H1 (cell line): Measurements from ENCODE around the gene CFAP100. TPM values are rescaled to one million over a fixed set of nuclear protein-coding genes. Genes with fewer than 3 reads are reported as not detected.

Experiments used
- CTCF ChIA-PET: fragments of 300-600 bp; sonication (Branson Sonifier 250); formaldehyde crosslinking; loops from one replicate; lab custom pipeline; 2021; ENCODE audit not compliant: partially characterized antibody; lab: Charles Lee
- POLR2A ChIA-PET: fragments of 300-600 bp; sonication (Branson Sonifier 250); formaldehyde crosslinking; loops from one replicate; lab custom pipeline; 2021; ENCODE audit warnings: inconsistent platforms; ENCODE audit not compliant: partially characterized antibody; lab: Charles Lee
- DNase-seq, 2 experiments: peaks; one replicate each; pipeline versions ENCODE4 v3.0.0 to v3.0.0-alpha.2; 2010 to 2022; ENCODE audit warnings: low spot score in 2 of 2, low read depth in 1 of 2, mixed read lengths in 1 of 2
- FAIRE-seq: peaks from 2 replicates; lab custom pipeline; 2011; peaks lifted over from hg19 to GRCh38; lab: Jason Lieb, UNC
- H2AFZ ChIP-seq: 2 replicates; pipeline ENCODE4 v1.8.1; 2012; ENCODE audit warnings: low read length, inconsistent platforms
- H2AK5ac ChIP-seq: 2 replicates; pipeline ENCODE4 v1.6.1; 2013; ENCODE audit warnings: low read depth, low read length
- H2BK120ac ChIP-seq: replicated peaks from 2 replicates; pipeline ENCODE3; 2013; ENCODE audit warnings: low read depth, low read length, inconsistent platforms
- H2BK12ac ChIP-seq: 2 replicates; pipeline ENCODE4 v1.6.1; 2013; ENCODE audit warnings: low read depth, low read length
- H2BK15ac ChIP-seq: 2 replicates; pipeline ENCODE4 v1.6.1; 2013; ENCODE audit warnings: low read length
- H2BK20ac ChIP-seq: 2 replicates; pipeline ENCODE4 v1.6.1; 2013; ENCODE audit warnings: low read length
- H2BK5ac ChIP-seq: 2 replicates; pipeline ENCODE4 v1.6.1; 2013; ENCODE audit warnings: low read depth, low read length
- H3K14ac ChIP-seq: 2 replicates; pipeline ENCODE4 v1.6.1; 2013; ENCODE audit warnings: inconsistent platforms; ENCODE audit not compliant: insufficient read length
- H3K18ac ChIP-seq: 2 replicates; pipeline ENCODE4 v1.6.1; 2013; ENCODE audit warnings: low read length; ENCODE audit errors: extremely low read depth
- H3K23ac ChIP-seq: 2 replicates; pipeline ENCODE4 v1.6.1; 2013; ENCODE audit warnings: inconsistent platforms; ENCODE audit not compliant: insufficient read length
- H3K23me2 ChIP-seq: 2 replicates; pipeline ENCODE4 v1.6.1; 2013; ENCODE audit warnings: low read depth, low read length
- H3K27ac ChIP-seq: 2 replicates; pipeline ENCODE4 v1.6.1; 2011; ENCODE audit warnings: low read depth, low read length, inconsistent platforms
- H3K27me3 ChIP-seq, 4 experiments: replicated peaks in 1 of 4; 1 replicate in 1 of 4; 2 replicates in 3 of 4; pipeline versions ENCODE4 v1.6.1 to v1.8.1; 2011 to 2013; ENCODE audit warnings: low read length in 3 of 4, mild to moderate bottlenecking in 3 of 4, inconsistent platforms in 2 of 4, mixed read lengths in 2 of 4, moderate library complexity in 1 of 4; ENCODE audit not compliant: control insufficient read depth in 3 of 4, insufficient read depth in 3 of 4; ENCODE audit errors: extremely low read depth in 1 of 4
- H3K36me3 ChIP-seq, 4 experiments: 2 replicates each; pipeline versions ENCODE4 v1.6.1 to v1.8.1; 2011 to 2013; ENCODE audit warnings: mild to moderate bottlenecking in 4 of 4, low read length in 3 of 4, moderate library complexity in 2 of 4, control low read depth in 1 of 4, inconsistent platforms in 1 of 4; ENCODE audit not compliant: insufficient read depth in 4 of 4, control insufficient read depth in 2 of 4
- H3K4ac ChIP-seq: replicated peaks from 2 replicates; pipeline ENCODE3; 2013; ENCODE audit warnings: low read length, low read depth, mixed read lengths, inconsistent platforms; ENCODE audit not compliant: insufficient read length
- H3K4me1 ChIP-seq, 4 experiments: replicated peaks in 1 of 4; 1 replicate in 1 of 4; 2 replicates in 3 of 4; pipeline versions ENCODE4 v1.6.1 to v1.8.1; 2011 to 2013; ENCODE audit warnings: low read length in 3 of 4, inconsistent platforms in 2 of 4, mixed read lengths in 1 of 4; ENCODE audit not compliant: insufficient read depth in 4 of 4, control insufficient read depth in 3 of 4
- H3K4me2 ChIP-seq, 2 experiments: 2 replicates each; pipeline versions ENCODE4 v1.6.1 to v1.8.1; 2011 to 2013; ENCODE audit warnings: low read depth in 2 of 2, low read length in 2 of 2, control low read depth in 1 of 2, inconsistent platforms in 1 of 2, mild to moderate bottlenecking in 1 of 2; ENCODE audit not compliant: insufficient read depth in 1 of 2
- H3K4me3 ChIP-seq, 4 experiments: fragments of 200-600, 300-600 bp in 1 of 4; sonication (generic), shearing (Covaris generic), sonication (Bioruptor Twin) in 1 of 4; 2 replicates each; pipeline versions ENCODE4 v1.5.1 to v1.8.1; 2011 to 2016; ENCODE audit warnings: low read length in 4 of 4, low read depth in 3 of 4, control low read depth in 2 of 4, inconsistent platforms in 2 of 4, mild to moderate bottlenecking in 2 of 4, mixed read lengths in 1 of 4, moderate library complexity in 1 of 4; ENCODE audit not compliant: insufficient read depth in 2 of 4; ENCODE audit errors: extremely low read depth in 1 of 4
- H3K56ac ChIP-seq: replicated peaks from 2 replicates; pipeline ENCODE3; 2013; ENCODE audit warnings: low read depth, mild to moderate bottlenecking, mixed read lengths, low read length, inconsistent platforms; ENCODE audit not compliant: insufficient read length
- H3K79me1 ChIP-seq: 2 replicates; pipeline ENCODE4 v1.6.1; 2013; ENCODE audit warnings: low read depth, low read length, control low read depth
- H3K79me2 ChIP-seq, 2 experiments: 2 replicates each; pipeline versions ENCODE4 v1.6.1 to v1.8.1; 2012 to 2013; ENCODE audit warnings: low read length in 2 of 2, mild to moderate bottlenecking in 2 of 2, inconsistent platforms in 1 of 2; ENCODE audit not compliant: insufficient read depth in 2 of 2, control insufficient read depth in 1 of 2
- H3K9ac ChIP-seq, 4 experiments: replicated peaks in 1 of 4; 1 replicate in 1 of 4; 2 replicates in 3 of 4; pipeline versions ENCODE4 v1.6.1 to v1.8.1; 2011 to 2013; ENCODE audit warnings: low read depth in 3 of 4, low read length in 3 of 4, control low read depth in 2 of 4, mild to moderate bottlenecking in 2 of 4, moderate library complexity in 2 of 4, inconsistent platforms in 1 of 4; ENCODE audit errors: extremely low read depth in 1 of 4
- H3K9me3 ChIP-seq, 2 experiments: 2 replicates each; pipeline versions ENCODE4 v1.6.1 to v1.8.1; 2012 to 2013; ENCODE audit warnings: mild to moderate bottlenecking in 2 of 2, moderate library complexity in 2 of 2, control low read depth in 1 of 2, inconsistent platforms in 1 of 2, low read depth in 1 of 2, low read length in 1 of 2, mixed read lengths in 1 of 2; ENCODE audit not compliant: insufficient read depth in 2 of 2
- H4K20me1 ChIP-seq, 2 experiments: replicated peaks in 1 of 2; 2 replicates each; pipeline versions ENCODE3 to v1.8.1; 2011 to 2013; ENCODE audit warnings: inconsistent platforms in 2 of 2, low read length in 2 of 2, mild to moderate bottlenecking in 1 of 2; ENCODE audit not compliant: insufficient read depth in 2 of 2, control insufficient read depth in 1 of 2
- H4K5ac ChIP-seq: 2 replicates; pipeline ENCODE4 v1.6.1; 2013; ENCODE audit warnings: low read length, low read depth, mixed read lengths, inconsistent platforms; ENCODE audit not compliant: insufficient read length
- H4K8ac ChIP-seq: 2 replicates; pipeline ENCODE4 v1.8.0; 2013; ENCODE audit warnings: mild to moderate bottlenecking, moderate library complexity, low read length, inconsistent platforms; ENCODE audit not compliant: insufficient read depth; ENCODE audit errors: extremely low read depth
- H4K91ac ChIP-seq: replicated peaks from 2 replicates; pipeline ENCODE3; 2013; ENCODE audit warnings: low read length, mixed read lengths, inconsistent platforms; ENCODE audit not compliant: insufficient read length
- ATF2 ChIP-seq: IDR thresholded peaks from 2 replicates; pipeline ENCODE4 v1.6.1; 2012; ENCODE audit warnings: low read length, inconsistent platforms
- E2F6 ChIP-seq: IDR thresholded peaks from 2 replicates; pipeline ENCODE4 v1.6.1; 2012; ENCODE audit warnings: inconsistent platforms
- FOSL1 ChIP-seq: IDR thresholded peaks from 2 replicates; pipeline ENCODE4 v1.6.1; 2011; ENCODE audit warnings: mild to moderate bottlenecking, low read depth, low read length, moderate library complexity; ENCODE audit not compliant: insufficient read depth
- JUND ChIP-seq: IDR thresholded peaks from 2 replicates; pipeline ENCODE4 v1.6.1; 2011; ENCODE audit warnings: mild to moderate bottlenecking, improper control_type of control experiment, low read length
- KDM4A ChIP-seq: IDR thresholded peaks from one replicate; pipeline ENCODE4 v1.7.1; 2012; ENCODE audit warnings: low read depth, mild to moderate bottlenecking, moderate library complexity, low read length, inconsistent platforms; ENCODE audit not compliant: severe bottlenecking
- NRF1 ChIP-seq: IDR thresholded peaks from 2 replicates; pipeline ENCODE4 v1.6.1; 2011; ENCODE audit warnings: mild to moderate bottlenecking, low read depth, low read length, improper control_type of control experiment
- PHF8 ChIP-seq: fragments of 200-600 bp; sonication (generic); conservative IDR thresholded peaks from 2 replicates; pipeline ENCODE4 v1.7.1; 2012; ENCODE audit warnings: low read depth, mild to moderate bottlenecking, inconsistent platforms, low read length, moderate library complexity
- SAP30 ChIP-seq: fragments of 300-600 bp; sonication (generic); IDR thresholded peaks from 2 replicates; pipeline ENCODE4 v1.7.1; 2012; ENCODE audit warnings: low read length, moderate library complexity, mild to moderate bottlenecking, inconsistent platforms; ENCODE audit not compliant: insufficient read depth, insufficient replicate concordance
- SP2 ChIP-seq: IDR thresholded peaks from 2 replicates; pipeline ENCODE4 v1.6.1; 2012; ENCODE audit warnings: mild to moderate bottlenecking, low read length, inconsistent platforms
- ZNF274 ChIP-seq: IDR thresholded peaks from 2 replicates; pipeline ENCODE4 v1.7.0; 2012; ENCODE audit warnings: low read length, borderline replicate concordance; ENCODE audit errors: extremely low read depth
- WGBS, 2 experiments: shearing (Covaris generic) in 1 of 2; methylation state at CpG; one replicate each; pipeline versions ENCODE4 v1.1.6 to v1.1.7; 2013 to 2015; ENCODE audit warnings: low lambda C conversion rate in 2 of 2, mixed read lengths in 2 of 2, inconsistent platforms in 1 of 2, low coverage in 1 of 2, missing lambda C conversion rate in 1 of 2; ENCODE audit not compliant: insufficient replicate concordance in 2 of 2, insufficient coverage in 1 of 2, insufficient read length in 1 of 2; ENCODE audit errors: extremely low coverage in 1 of 2, missing lambda C conversion rate in 1 of 2; 5-methylcytosine and 5-hydroxymethylcytosine counted together
- polyA plus RNA-seq, 7 experiments: library from polyadenylated mRNA; depleted of rRNA in 3 of 7; stranded (reverse) in 5 of 7; unstranded in 2 of 7; fragments of >200 nt in 5 of 7; fragments of 200-250 nt in 2 of 7; gene quantifications; 1 replicate in 5 of 7; 2 replicates in 1 of 7; 4 replicates in 1 of 7; pipeline versions ENCODE4 v1.2.1 to v1.2.3, GENCODE V29; 2011 to 2013; ENCODE audit warnings: missing spikeins in 2 of 7, mixed read lengths in 2 of 7
- total RNA-seq: library from RNA; stranded (reverse); fragmentation: NEBNext Ultra II Directional; extraction: Animal tissue kit (Norgen Biotek cat#: 25700); gene quantifications from 2 replicates; pipeline ENCODE4 v1.2.1, GENCODE V29; 2021

CFAP100 gene
- total and polyA plus RNA-seq, 2 of the 8 experiments (the other 6 are each of a cell fraction or from before 2014, with no cell fraction given), result 0.17 TPM; not detected in 1

- no peaks in the 10 kb centered on the region for H3K9me3 ChIP-seq
- CTCF ChIA-PET, result interaction anchor here (0.6 to 5.7 kb wide), 5 partner anchors 10 to 827 kb away, joined by 3 to 30 read pairs (median 5); no protein-coding TSS in a partner anchor
- peak overlapping the region; percentile 62; the same call in 1 of the 2 replicates for H2BK12ac ChIP-seq
- H2AK5ac ChIP-seq, result peak overlapping the region; percentile 60; the same call in 1 of the 2 replicates
- peak overlapping the region; percentile 75 for H2BK120ac ChIP-seq
- H4K5ac ChIP-seq, result no peak overlapping the region
- H4K91ac ChIP-seq, result no peak overlapping the region
- no peak overlapping the region for H2AFZ ChIP-seq
- H2BK15ac ChIP-seq, result peak overlapping the region; percentile 66; the same call in 1 of the 2 replicates
- no peak for FAIRE-seq
- H3K4me1 ChIP-seq, result peaks cover 6 to 29% (median 19%) of the 10 kb centered on the region in 4 experiments
- no peaks in the 10 kb centered on the region for H3K36me3 ChIP-seq
- 78% methylated on average over 3 of the region's 3 CpGs; no CpG with 5 or more reads in 1 of the 2 experiments for WGBS, 2 experiments
- POLR2A ChIA-PET, result interaction anchor here (1.1 kb wide), 1 partner anchor 178 kb away, joined by 3 read pairs; the partner anchor contains the start of gene ALDH1L1
- no peak overlapping the region for H4K8ac ChIP-seq
- H3K23me2 ChIP-seq, result peaks cover 17% of the 10 kb centered on the region
- 0 out of 2 replicates have a peak, but pooled peaks cover under 1% of the 10 kb centered on the region for H3K79me1 ChIP-seq
- 0 out of 2 replicates have a peak overlapping the region, but pooled peaks have one; percentile 40 for H2BK20ac ChIP-seq
- peaks cover 0 to 17% (median 8%) of the 10 kb centered on the region in 4 experiments; a peak in 6 of 7 replicates for H3K27me3 ChIP-seq
- H3K56ac ChIP-seq, result no peak overlapping the region
- peaks cover 0 to 4% of the 10 kb centered on the region in 2 experiments for H4K20me1 ChIP-seq
- H3K79me2 ChIP-seq, result peaks cover 0 to 11% of the 10 kb centered on the region in 2 experiments; a peak in 1 of 4 replicates
- 0 out of 2 replicates have a peak overlapping the region, but pooled peaks have one; percentile 4 for H3K18ac ChIP-seq
- no peak overlapping the region for H3K4me3 ChIP-seq
- H3K23ac ChIP-seq, result no peak overlapping the region
- DNase-seq, result no peak
- no peak overlapping the region for H3K14ac ChIP-seq
- H3K4ac ChIP-seq, result no peak overlapping the region
- H3K9ac ChIP-seq, result no peak overlapping the region
- no peak overlapping the region for H2BK5ac ChIP-seq
- H3K27ac ChIP-seq, result no peak overlapping the region
- H3K4me2 ChIP-seq, result peak overlapping the region; percentile 93 to 96; a peak in 2 of 4 replicates
- TF ChIP-seq ATF2, result no peak
- TF ChIP-seq FOSL1, result no peak
- TF ChIP-seq PHF8, result no peak
- no peak for TF ChIP-seq NRF1
- TF ChIP-seq SAP30, result no peak
- TF ChIP-seq ZNF274, result no peak
- TF ChIP-seq JUND, result no peak
- no peak for TF ChIP-seq E2F6
- TF ChIP-seq SP2, result no peak
- no peak for TF ChIP-seq KDM4A
These were observed 35.9 kb upstream of the CFAP100 start for GRCh38 chr3:126358816-126359181.
